Measurements from ENCODE around the gene RPL22L1.

- TF ChIP-seq CTCF (IDR thresholded peaks at IDR 0.05; ENCODE audit: low read depth, low read length), result no peak
- TF ChIP-seq POLR2A (IDR thresholded peaks at IDR 0.05; ENCODE audit: extremely low read depth, insufficient read length), result no peak
- TF ChIP-seq MYC (IDR thresholded peaks at IDR 0.05; ENCODE audit: low read depth, low read length), result no peak
- TF ChIP-seq MAX (IDR thresholded peaks at IDR 0.05; ENCODE audit: low read depth, low read length), result no peak
Observed at GRCh38 chr3:170844377-170844776, 25.6 kb downstream of the RPL22L1 start.
